Measurements from ENCODE around the gene SRRM5. TPM values are rescaled to one million over a fixed set of nuclear protein-coding genes. Genes with fewer than 3 reads are reported as not detected.
"Not testable (repeated sequence)": the region's sequence is repeated elsewhere in the genome, so short reads cannot be mapped to it uniquely, and the experiment has no call there.

The SRRM5 gene
- total and polyA plus RNA-seq, 12 donors = 0.11 to 1.6 (median 0.24) TPM; not detected in 2

DNA sequence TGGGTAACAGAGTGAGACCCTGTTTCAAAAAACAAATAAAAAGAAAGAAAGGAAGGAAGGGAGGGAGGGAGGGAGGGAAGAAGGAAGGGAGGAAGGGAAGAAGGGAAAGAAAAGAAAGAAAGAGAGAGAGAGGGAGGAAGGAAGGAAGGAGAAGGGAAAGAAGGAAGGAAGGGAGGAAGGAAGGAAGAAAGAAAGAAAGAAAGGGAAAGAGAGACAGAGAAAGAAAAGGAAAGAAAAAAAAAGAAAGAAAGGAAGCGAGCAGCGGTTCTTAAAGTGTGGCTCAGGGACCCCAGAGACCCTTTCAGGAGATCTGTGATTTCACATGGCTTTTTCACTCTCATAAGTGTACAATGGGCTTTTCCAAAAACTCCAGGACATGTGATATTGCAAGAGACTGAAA is 37.6 kb downstream of the SRRM5 start:
- ATAC-seq (no peak), DNase-seq (no peak)
- Histone ChIP-seq H3K4me3 (no peak overlapping the region), H3K27me3 (no peaks in the 10 kb centered on the region), H3K36me3 (peaks cover 0 to 86% (median 7%) of the 10 kb centered on the region in 9 donors), H3K9me3 (peaks cover 0 to 8% (median 0%) of the 10 kb centered on the region in 11 donors), H3K27ac (no peak overlapping the region), H3K4me1 (peaks cover 0 to 6% (median 0%) of the 10 kb centered on the region in 9 donors)
- TF ChIP-seq, protein P1, sequence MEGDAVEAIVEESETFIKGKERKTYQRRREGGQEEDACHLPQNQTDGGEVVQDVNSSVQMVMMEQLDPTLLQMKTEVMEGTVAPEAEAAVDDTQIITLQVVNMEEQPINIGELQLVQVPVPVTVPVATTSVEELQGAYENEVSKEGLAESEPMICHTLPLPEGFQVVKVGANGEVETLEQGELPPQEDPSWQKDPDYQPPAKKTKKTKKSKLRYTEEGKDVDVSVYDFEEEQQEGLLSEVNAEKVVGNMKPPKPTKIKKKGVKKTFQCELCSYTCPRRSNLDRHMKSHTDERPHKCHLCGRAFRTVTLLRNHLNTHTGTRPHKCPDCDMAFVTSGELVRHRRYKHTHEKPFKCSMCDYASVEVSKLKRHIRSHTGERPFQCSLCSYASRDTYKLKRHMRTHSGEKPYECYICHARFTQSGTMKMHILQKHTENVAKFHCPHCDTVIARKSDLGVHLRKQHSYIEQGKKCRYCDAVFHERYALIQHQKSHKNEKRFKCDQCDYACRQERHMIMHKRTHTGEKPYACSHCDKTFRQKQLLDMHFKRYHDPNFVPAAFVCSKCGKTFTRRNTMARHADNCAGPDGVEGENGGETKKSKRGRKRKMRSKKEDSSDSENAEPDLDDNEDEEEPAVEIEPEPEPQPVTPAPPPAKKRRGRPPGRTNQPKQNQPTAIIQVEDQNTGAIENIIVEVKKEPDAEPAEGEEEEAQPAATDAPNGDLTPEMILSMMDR (IDR thresholded peaks at IDR 0.05) = no peak
- intact Hi-C loops (cut with DNase I) = loop anchor here in 2 of 10 donors (10.0 kb wide), 2 partner anchors 95 to 105 kb away; no protein-coding TSS in a partner anchor
- 76 to 80% methylated on average over 2 of the region's 2 CpGs for WGBS, 2 donors

DNA sequence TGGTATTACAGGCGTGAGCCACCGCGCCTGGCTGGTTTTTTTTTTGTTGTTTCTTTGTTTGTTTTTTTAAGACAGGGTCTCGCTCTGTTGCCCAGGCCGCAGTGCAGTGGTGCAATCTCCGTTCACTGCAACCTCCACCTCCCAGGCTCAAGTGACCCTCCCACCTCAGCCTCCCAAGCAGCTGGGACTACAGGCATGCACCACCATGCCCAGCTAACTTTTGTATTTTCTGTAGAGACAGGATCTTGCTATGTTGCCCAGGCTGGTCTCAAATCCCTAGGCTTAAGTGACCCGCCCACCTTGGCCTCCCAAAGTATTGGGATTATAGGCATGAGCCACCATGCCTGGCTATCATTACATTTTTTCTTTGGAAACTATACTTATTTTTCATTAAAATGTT is 38.4 kb downstream of the SRRM5 start:
- WGBS, 2 donors = 98% methylated on average over 7 of the region's 7 CpGs
- H3K27ac ChIP-seq, H3K27me3 ChIP-seq, DNase-seq, ATAC-seq, H3K4me3 ChIP-seq, H3K9me3 ChIP-seq, H3K4me1 ChIP-seq: not testable (repeated sequence)
- intact Hi-C loops (cut with DNase I) = loop anchor here in 8 of 10 donors (5.0 to 10.0 kb wide), 6 partner anchors 95 to 205 kb away; partner anchors contain the start of gene ZNF575 (in 2 of the 8)
- peaks cover 0 to 94% (median 7%) of the 10 kb centered on the region in 9 donors for H3K36me3 ChIP-seq

- H3K36me3 ChIP-seq = peaks cover 0 to 100% (median 7%) of the 10 kb centered on the region in 9 donors
Observed at GRCh38 chr19:43651758-43652545, 40.1 kb downstream of the SRRM5 start.

DNA sequence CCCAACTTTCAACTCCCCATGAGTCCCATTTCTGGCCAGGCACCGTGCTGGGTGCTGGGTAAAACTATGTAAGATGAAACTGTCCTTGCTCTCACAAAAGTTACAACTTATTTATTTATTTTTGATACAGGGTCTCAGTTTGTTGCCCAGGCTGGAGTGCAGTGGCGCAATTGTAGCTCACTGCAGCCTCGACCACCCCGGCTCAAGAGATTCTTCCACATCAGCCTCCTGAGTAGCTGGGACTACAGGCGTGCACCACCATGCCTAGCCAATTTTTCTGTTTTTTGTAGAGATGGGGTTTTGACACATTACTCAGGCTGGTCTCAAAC is 40.6 kb downstream of the SRRM5 start:
- TF ChIP-seq, protein P1 (IDR thresholded peaks at IDR 0.05) = peak in 1 of 9 donors; percentile 2
- Histone ChIP-seq H3K4me3 (no peak overlapping the region), H3K36me3 (peaks cover 0 to 100% (median 7%) of the 10 kb centered on the region in 9 donors), H3K4me1 (peaks cover 0 to 6% (median 0%) of the 10 kb centered on the region in 9 donors), H3K9me3 (no peaks in the 10 kb centered on the region), H3K27me3 (no peaks in the 10 kb centered on the region), H3K27ac (no peak overlapping the region)
- WGBS, 2 donors = 74 to 80% methylated on average over 5 of the region's 5 CpGs
- ATAC-seq (peak in 1 of 8 donors; percentile 27), DNase-seq (no peak)
- intact Hi-C loops (cut with DNase I) = loop anchor here in 8 of 10 donors (2.0 to 10.0 kb wide), 7 partner anchors 98 to 208 kb away; partner anchors contain the start of gene ZNF575 (in 2 of the 8)

More at GRCh38 chr19:43651758-43652545, 40.1 kb downstream of the SRRM5 start:
- Histone ChIP-seq H3K9me3 (no peaks in the 10 kb centered on the region), H3K4me3 (peak overlapping the region in 2 of 10 donors; percentile 8 to 10), H3K27ac (no peak overlapping the region), H3K27me3 (no peaks in the 10 kb centered on the region), H3K4me1 (peaks cover 0 to 6% (median 0%) of the 10 kb centered on the region in 9 donors)
- intact Hi-C loops (cut with DNase I) = loop anchor here in 8 of 10 donors (2.0 to 10.0 kb wide), 7 partner anchors 97 to 207 kb away; partner anchors contain the start of gene ZNF575 (in 2 of the 8)
- TF ChIP-seq, protein P1 (IDR thresholded peaks at IDR 0.05) = peak; percentile 48 to 86 (median 75)
- DNase-seq = peak; percentile 35 to 62
- WGBS, 2 donors = 62 to 70% methylated on average over 14 of the region's 14 CpGs
- peak; percentile 59 to 83 (median 74) for ATAC-seq
